Erythroblast (primary cell): ENCODE results near the gene ADRB2.

Experiments used
- DNase-seq, 2 experiments: peaks; one replicate each; lab custom pipeline; 2025; lab: John Stamatoyannopoulos, UW
- GATA1 ChIP-seq: IDR thresholded peaks from 2 replicates; pipeline ENCODE4 v1.6.1; 2011; ENCODE audit warnings: low read depth, mild to moderate bottlenecking, control low read depth, low read length, moderate library complexity
- POLR2A ChIP-seq: IDR thresholded peaks from 2 replicates; pipeline ENCODE4 v1.6.1; 2011; ENCODE audit warnings: mild to moderate bottlenecking, low read length

ADRB2 gene

DNA sequence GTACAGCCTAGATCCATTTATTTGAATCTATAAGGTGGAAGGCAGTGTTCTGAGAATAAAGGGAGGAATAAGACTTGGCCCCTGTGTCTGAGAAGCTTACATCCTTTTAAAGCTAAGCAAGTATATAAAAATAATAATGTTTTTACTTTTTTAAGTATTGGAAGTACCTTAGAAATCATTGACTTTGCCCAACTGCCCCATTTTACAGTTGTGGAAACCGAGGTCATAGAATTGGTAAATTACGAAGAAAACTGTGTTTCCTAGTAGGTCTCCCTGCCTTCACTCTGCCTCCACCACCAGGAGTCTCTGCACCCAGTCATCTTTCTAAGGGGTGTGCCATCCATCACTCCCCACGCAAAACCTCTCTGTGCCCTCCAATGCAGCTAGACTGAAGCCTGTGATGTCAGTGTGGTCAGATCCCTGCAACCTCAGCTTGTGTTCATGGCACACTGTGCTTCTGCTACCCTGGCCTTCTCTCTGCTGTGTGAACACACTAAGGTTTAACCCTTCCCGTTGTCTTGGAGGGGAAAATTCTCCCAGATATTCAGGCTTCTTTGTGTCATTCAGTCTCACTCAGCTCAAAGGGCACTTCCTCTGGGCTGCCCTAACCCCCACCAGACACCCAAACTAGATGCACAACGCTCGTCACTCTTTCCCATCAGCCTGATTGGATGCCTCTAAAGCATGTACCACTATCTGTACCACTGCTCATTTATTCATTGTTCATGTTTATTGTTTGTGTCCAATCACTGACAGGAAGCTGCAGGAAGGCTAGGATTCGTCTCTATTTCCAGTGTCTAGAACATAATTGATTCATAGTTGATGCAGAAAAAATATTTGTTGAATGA is 18.2 kb downstream of the ADRB2 start:
- no peak for DNase-seq
- no peak for TF ChIP-seq GATA1
- TF ChIP-seq POLR2A = no peak

DNA sequence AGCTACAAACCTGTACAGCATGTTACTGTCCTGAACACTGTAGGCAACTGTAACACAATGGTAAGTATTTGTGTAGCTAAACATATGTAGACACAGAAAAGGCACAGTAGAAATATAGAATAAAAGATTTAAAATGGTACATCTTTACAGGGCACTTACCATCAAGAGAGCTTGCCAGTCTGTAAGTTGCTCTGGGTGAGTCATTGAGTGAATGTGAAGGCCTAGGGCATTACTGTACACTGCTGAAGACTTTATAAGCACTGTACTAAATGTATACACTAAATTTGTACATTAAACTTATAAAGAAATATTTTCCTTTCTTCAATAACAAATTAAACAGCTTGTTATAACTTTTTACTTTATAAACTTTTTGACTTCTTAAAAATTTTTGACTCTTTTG is 20.5 kb downstream of the ADRB2 start:
- TF ChIP-seq GATA1 (no peak), POLR2A (no peak)
- DNase-seq = no peak

DNA sequence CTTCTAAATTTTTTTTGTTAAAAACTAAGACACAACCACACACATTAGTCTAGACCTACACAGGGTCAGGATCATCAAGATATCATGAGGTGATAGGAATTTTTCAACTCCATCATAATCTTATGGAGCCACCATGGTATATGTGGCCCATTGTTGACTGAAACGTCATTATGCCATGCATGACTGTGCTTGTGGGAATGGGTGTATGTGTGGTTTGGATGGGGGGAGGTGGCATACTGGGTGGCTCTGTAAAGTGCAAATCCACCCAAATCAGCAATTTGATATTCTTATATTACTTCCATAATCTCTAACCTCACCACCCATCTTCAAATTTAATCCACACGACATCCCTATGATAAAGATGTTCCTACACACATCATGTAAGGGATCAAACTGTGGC is 21.0 kb downstream of the ADRB2 start:
- DNase-seq = no peak

DNA sequence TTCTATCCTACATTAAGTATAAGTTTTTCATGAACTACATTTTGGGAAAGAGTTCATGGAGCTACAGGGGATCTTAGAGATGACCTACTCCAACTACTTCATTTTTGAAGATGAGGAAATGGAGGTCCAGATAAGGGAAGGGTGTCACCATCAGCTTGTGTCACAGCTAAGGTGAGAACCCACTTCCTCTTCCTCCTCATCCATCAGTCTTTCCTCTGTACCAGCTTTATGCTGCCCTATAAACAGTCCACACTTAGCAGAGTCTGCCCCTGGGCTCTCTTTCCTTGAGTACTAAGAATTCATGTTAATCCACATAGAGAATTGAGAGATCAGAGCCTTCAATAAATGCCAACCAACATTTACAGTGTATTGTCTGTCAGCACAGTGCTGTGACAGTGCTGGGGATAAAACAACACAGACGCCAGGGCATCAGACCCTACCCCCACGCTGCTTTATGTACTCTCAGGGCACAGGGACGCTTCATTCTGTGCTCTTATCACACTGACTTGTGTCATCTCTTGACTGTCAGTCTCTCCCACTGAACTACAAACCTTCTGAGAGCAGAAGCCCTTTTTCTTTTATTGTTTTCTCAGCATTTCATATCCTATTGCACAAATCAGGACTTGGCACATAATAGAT is 22.1 kb downstream of the ADRB2 start:
- TF ChIP-seq GATA1 (no peak), POLR2A (no peak)
- no peak for DNase-seq

More for the DNA sequence above, 21.0 kb downstream of the ADRB2 start:
- TF ChIP-seq GATA1 (no peak), POLR2A (no peak)

DNA sequence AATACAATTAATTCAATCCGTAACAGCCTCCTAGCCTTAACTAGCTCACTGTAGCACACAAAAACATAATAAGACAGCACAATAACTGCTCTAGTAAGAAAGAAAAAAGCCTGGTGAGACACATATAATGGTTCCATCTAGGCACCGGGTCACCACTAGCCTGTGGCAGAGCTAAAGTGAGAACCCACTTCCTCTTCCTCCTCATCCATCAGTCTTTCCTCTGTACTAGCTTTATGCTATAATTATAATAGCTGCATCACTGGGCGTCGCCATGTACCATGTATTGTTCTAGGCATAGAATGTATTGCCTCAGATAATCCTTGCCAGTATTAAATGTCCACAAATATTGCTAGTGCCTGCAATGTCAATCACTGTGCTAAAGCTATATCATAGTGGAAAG is 23.1 kb downstream of the ADRB2 start:
- TF ChIP-seq POLR2A = no peak
- TF ChIP-seq GATA1 = no peak
- DNase-seq = no peak

DNA sequence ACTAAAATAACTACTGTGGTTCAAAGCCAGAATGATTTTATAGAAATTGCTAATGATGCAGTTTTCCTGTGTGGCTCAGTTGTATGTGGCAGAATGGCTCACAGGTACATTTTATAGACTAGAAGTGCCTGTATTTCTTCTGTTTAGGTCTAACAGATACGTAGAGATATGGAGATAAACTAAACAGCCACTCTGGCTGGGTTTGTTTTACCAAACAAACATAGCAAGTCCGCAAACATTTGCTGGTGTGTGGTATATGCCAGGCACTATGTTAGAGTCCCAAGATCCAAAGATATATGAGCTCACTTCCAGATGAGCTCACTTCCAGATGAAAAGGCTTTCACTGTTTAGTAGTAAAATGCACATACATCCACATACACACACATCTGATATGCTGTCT is 24.4 kb downstream of the ADRB2 start:
- no peak for TF ChIP-seq GATA1
- TF ChIP-seq POLR2A = no peak
- DNase-seq = no peak

DNA sequence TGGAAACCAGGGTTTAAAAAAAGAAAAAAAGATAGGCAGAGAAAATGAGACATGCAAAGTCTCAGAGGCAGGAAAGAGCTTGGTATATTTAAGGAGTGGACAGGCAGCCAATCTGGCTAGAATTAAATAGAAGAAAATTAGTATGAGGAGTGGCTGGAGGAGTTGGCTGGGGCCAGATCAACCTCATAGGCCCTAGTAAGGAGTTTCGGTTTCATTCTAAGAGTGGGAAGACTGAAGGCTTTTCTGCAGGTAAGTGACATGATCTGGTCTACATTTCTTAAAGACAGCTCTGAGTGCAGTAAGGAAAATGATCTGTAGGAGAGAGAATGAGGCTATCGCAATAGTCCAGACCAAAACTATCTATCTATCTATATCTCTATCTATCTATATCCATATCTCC is 27.5 kb downstream of the ADRB2 start:
- TF ChIP-seq POLR2A (no peak), GATA1 (no peak)

DNA sequence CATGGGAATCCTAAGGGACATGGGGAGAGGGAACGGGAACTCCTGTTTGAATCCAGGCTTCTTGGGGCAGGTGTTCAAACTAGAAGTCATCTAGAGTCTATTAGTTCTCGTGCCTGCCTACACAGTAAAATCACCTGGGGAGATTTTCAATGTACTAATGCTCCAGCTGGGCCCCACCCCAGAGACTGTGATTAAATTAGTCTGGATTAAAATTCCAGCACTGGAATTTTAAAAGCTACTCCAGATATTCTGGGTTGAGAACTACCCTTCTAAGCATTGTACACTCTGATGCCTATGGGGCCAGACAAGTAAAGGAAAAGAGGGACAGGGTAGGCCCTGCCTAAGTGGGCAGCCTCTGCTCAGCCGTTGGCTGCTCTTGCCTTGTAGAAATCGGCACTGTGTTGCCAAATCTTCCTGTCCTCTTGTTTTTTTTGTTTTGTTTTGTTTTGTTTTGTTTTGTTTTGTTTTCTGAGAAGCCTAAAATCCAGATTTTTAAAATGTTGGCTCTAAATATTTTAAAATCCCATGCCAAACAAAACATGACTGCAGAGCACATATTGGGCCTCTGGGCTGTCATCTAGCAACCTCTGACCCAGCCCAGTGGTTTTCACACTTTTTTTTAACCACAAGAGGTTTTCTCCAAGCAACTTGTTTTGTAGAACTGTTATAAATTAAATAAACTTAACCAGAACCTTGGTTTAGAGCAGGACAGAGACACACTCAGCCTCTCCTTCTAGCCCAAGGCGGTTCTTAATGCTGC is 29.0 kb downstream of the ADRB2 start:
- TF ChIP-seq GATA1 (no peak), POLR2A (no peak)
- DNase-seq = no peak

More for the DNA sequence above, 27.5 kb downstream of the ADRB2 start:
- DNase-seq = no peak

DNA sequence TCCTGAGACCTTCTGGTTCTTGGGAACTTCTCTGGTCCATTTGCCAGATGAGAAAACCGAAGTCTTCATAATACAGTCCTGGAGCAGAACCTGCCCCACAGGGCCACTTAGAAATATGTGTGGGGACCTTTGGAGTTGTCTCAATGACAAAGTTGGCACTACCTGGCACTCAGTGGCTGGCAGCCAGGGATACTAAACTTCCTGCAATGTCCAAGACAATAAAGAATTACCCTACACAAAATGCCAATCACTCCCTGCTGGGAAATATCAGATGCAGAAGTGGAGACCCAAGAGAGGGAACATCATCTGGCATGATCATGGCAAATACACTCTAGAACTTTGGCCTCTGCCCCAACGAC is 29.6 kb downstream of the ADRB2 start:
- TF ChIP-seq POLR2A (no peak), GATA1 (no peak)
- DNase-seq = no peak

DNA sequence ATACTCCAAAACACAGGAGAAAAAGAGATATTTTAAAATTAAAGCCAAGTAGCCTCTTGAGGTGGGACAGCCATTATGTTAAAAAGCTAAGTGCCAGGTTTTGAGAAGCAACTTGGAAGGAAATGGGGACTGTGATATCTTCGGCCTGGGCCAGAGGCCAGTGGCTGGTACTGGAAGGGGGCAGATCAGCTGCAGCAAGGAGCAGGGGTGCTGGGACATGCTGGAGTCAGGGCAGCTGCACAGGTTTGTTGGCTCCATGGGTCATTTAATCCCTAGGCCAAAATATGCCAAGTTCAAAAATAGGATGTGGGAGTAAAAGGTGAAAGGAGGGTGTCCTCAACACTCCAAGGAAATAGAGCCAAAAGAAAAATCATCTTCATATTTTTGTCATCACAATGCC is 30.0 kb downstream of the ADRB2 start:
- TF ChIP-seq POLR2A (no peak), GATA1 (no peak)

DNA sequence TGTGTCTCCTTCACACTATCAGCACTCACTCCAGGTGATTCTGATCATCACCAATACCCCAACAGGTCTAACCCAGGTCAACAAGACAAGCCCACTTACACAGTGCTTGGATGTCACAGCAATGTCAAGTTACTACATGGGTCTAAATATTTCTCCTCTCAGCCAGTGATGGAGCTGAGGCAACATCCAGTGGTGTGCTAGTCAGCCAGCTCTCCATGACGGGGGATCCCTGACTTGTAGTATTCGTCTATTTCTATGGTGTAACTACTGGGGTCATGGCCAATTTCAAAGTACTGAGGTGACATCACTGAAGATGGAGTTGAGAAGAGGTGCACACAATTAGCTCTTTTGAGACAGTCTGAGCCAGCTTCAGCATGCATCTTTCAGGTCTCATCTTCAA is 31.1 kb downstream of the ADRB2 start:
- TF ChIP-seq POLR2A (no peak), GATA1 (no peak)
- no peak for DNase-seq

More for the DNA sequence above, 30.0 kb downstream of the ADRB2 start:
- no peak for DNase-seq

DNA sequence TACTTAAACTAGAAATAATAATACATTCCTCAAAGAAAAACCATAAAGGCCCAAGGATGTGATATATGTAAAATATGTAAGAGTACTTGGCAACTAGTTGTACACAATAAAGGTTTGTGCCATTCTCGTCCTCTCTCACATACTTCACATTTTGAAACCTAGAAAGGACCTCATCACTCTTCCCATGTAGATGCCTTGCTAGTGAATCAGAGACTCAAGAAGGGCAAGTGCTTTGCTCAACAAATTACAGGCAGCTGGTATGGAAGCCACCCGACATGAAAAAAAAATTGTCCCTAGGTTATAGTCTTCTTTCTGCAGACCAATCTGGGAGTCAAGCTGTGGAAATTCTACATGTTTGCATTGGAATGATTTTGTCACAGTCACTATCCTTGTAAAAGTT is 31.7 kb downstream of the ADRB2 start:
- DNase-seq = no peak
- TF ChIP-seq POLR2A = no peak
- TF ChIP-seq GATA1 = no peak

DNA sequence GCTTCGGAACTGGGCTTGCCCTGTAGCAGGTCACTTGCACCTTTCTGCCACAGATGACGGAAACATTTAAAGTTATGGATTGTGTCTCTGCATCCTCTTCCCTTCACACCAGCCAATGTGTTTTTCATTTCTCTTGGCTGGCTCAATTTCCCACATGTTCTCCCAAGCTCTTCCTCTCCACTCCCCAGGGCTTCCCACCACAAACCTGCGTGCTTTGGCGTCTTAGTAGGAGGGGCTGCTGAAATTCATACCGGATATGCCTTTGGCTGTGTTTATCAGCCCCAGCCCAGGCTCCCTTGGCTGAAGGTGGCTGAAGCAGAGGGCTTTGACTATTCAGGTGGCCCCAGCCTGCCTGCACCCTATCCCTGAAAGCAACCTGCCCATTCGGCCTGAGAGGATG is 32.1 kb downstream of the ADRB2 start:
- TF ChIP-seq POLR2A = no peak
- no peak for TF ChIP-seq GATA1
- no peak for DNase-seq

DNA sequence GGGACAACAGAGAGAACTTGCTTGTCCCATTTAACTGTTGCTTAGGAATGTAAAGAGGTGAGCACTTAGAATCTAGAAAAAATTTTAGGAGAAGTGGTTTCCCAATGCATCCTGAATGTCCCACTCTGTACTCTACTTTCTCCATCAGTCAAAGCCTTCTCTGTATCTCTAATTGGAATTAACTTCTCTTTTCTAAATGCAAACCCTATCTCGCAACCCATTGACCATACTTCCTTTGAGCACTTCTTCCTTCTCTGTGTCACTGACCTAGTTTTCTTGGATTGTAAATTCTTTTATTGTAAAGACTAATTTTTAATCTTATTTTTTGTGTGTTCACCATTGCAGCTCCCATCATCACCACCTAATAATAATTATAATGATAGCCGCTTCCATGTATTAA is 33.3 kb downstream of the ADRB2 start:
- no peak for TF ChIP-seq GATA1
- TF ChIP-seq POLR2A = no peak
- DNase-seq = no peak

DNA sequence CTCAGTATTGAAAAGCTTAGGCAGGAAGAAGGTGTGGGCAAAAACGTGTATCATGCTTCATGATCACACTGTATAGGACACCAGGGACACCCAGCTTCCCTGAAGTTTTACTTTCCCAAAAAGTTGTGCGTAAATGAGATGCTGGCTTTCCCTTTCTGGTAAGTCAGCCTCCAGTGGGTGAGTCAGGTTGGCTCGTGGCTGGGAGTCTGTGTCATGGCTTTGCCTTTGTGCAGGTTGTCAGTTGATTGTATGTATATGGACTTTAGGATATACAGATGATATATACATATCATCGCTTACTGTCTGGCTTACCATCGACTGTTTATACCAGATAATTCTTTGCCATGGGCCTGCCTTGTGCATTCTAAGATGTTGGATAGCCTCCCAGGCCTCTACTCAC is 34.2 kb downstream of the ADRB2 start:
- peak; percentile 4 to 49 for DNase-seq
- TF ChIP-seq POLR2A (no peak), GATA1 (no peak)
